HG02938 (cell line): ENCODE measurements around the gene TNN.

ENCODE experiments used
- ATAC-seq: cut with Tn5 transposase; IDR thresholded peaks from one replicate; pipeline ENCODE4 v1.9.1; 2021; ENCODE audit warnings: mild to moderate bottlenecking, moderate library complexity; ENCODE audit not compliant: unreplicated experiment

The TNN gene

DNA sequence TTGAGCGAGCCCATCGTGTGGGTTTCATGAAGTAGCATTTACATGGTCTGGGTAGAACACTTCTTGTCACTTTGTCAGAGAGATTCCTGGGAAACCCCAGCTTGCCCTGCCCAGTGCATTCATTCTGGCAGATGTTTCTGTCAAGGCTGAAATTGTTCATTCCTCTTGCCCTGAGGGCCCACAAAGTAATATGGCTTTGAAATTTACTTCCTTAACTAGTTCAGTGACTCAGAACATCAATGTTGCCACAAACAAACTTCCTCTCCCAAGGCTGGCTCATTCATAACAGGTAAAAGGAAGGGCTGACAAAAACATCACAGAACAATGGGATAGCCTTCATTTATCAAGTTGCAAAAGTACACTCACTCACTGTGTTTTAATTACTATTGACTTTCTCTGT lies 129.9 kb downstream of the TNN start:
- ATAC-seq: no peak
